Adrenal gland (tissue), 12 donors: ENCODE data around the gene BCDIN3D. TPM values are rescaled to one million over a fixed set of nuclear protein-coding genes. Genes with fewer than 3 reads are reported as not detected.

Experiments
- DNase-seq, 7 donors: peaks; one replicate each; pipeline ENCODE4 v3.0.0-alpha.2; 2019 to 2020
- H3K27ac ChIP-seq, 5 donors: fragments of 200-600 bp; sonication (generic) in 4 of 5; 1 replicate in 3 of 5; 2 replicates in 2 of 5; pipeline versions ENCODE4 v1.5.1 to v1.8.0; 2016 to 2020; ENCODE audit warnings: mild to moderate bottlenecking in 1 of 5
- H3K27me3 ChIP-seq: fragments of 200-600 bp; 2 replicates; pipeline ENCODE4 v1.8.0; 2021
- H3K36me3 ChIP-seq, 2 donors: fragments of 200-600 bp; replicated peaks in 1 of 2; 1 replicate in 1 of 2; 2 replicates in 1 of 2; pipeline versions ENCODE4 v1.5.1 to v1.8.0; 2018 to 2022
- H3K4me1 ChIP-seq, 2 donors: fragments of 200-600 bp; replicated peaks in 1 of 2; 1 replicate in 1 of 2; 2 replicates in 1 of 2; pipeline versions ENCODE4 v1.5.1 to v1.8.0; 2018 to 2021
- H3K4me3 ChIP-seq, 4 donors: fragments of 200-600 bp; sonication (generic) in 3 of 4; one replicate each; pipeline ENCODE4 v1.5.1; 2016 to 2018
- H3K9me3 ChIP-seq, 3 donors: fragments of 200-600 bp; sonication (generic) in 1 of 3; replicated peaks in 1 of 3; 1 replicate in 2 of 3; 2 replicates in 1 of 3; pipeline versions ENCODE4 v1.5.1 to v1.8.0; 2016 to 2021
- POLR2A ChIP-seq, 2 donors: fragments of 450-650 bp; IDR thresholded peaks; one replicate each; pipeline ENCODE4 v1.6.1; 2017; ENCODE audit warnings: antibody characterized with exemption in 2 of 2, mild to moderate bottlenecking in 2 of 2, moderate library complexity in 1 of 2
- WGBS, 4 donors: extraction: QIAGEN DNeasy Blood & Tissue Kit in 2 of 4; methylation state at CpG; one replicate each; pipeline versions ENCODE4 v1.1.5 to v1.1.7; 2013 to 2017; 5-methylcytosine and 5-hydroxymethylcytosine counted together
- intact Hi-C, 2 donors: fragments of 100-400 bp; cut with DNase I; formaldehyde crosslinking; loops; one replicate each; pipeline versions ENCODE4 v1.14.1 to v1.15.0; 2022 to 2023
- polyA plus RNA-seq, 3 donors: library from polyadenylated mRNA; stranded (reverse); fragments of 200-250 nt in 2 of 3; fragments of 350-450 nt in 1 of 3; fragmentation: Illumina TruSeq in 1 of 3; extraction: RNeasy Lipid Tissue Mini Kit (QIAGEN cat#74804) in 1 of 3; gene quantifications; one replicate each; pipeline ENCODE4 v1.2.3, GENCODE V29; 2013 to 2014
- total RNA-seq, 9 donors: library from RNA; depleted of rRNA in 4 of 9; stranded (reverse); fragments of >200 nt in 4 of 9; fragments of 120-200 nt in 1 of 9; fragmentation: NEBNext Ultra II Directional in 1 of 9; extraction: Animal tissue kit (Norgen Biotek cat#: 25700) in 1 of 9; gene quantifications; one replicate each; pipeline versions ENCODE4 v1.1.0 to v1.2.4, GENCODE V29; 2013 to 2023
- TF ChIP-seq, protein P1 (sequence below), 6 experiments: fragments of 450-650 bp in 4 of 6; fragments of 200-600 bp in 2 of 6; sonication (generic) in 1 of 6; IDR thresholded peaks; 1 replicate in 5 of 6; 2 replicates in 1 of 6; pipeline versions ENCODE4 v1.5.1 to v1.8.0; 2016 to 2021; ENCODE audit warnings: antibody characterized with exemption in 6 of 6, mild to moderate bottlenecking in 2 of 6, moderate library complexity in 1 of 6
- donor health status: healthy with polysubstance abuse.
- donor health status: Bipolar disorder and iron deficiency.
- donor health status: DM: yes; HTN: yes; CAD: no.
- donor health status: DM: no; HTN: no; CAD: no.
- donor health status: DM: no; HTN: no; CAD: no.
- donor health status: DM: yes; HTN: yes; CAD: no.

BCDIN3D gene
- total and polyA plus RNA-seq, 12 donors, result 1.9 to 8.9 (median 4.8) TPM

- Histone ChIP-seq H3K9me3 (no peaks in the 10 kb centered on the region), H3K27me3 (no peaks in the 10 kb centered on the region), H3K4me3 (peak overlapping the region in 1 of 4 donors; percentile 67), H3K27ac (peak overlapping the region; percentile 68 to 98 (median 90)), H3K36me3 (peaks cover 0 to 7% of the 10 kb centered on the region in 2 donors), H3K4me1 (peaks cover 55 to 64% of the 10 kb centered on the region in 2 donors)
- WGBS, 4 donors, result 30 to 70% (median 62%) methylated on average over 3 to 4 of the region's 4 CpGs
- intact Hi-C loops, result no loop called here
- DNase-seq, result peak in 2 of 7 donors; percentile 38 to 39
- TF ChIP-seq, protein P1, sequence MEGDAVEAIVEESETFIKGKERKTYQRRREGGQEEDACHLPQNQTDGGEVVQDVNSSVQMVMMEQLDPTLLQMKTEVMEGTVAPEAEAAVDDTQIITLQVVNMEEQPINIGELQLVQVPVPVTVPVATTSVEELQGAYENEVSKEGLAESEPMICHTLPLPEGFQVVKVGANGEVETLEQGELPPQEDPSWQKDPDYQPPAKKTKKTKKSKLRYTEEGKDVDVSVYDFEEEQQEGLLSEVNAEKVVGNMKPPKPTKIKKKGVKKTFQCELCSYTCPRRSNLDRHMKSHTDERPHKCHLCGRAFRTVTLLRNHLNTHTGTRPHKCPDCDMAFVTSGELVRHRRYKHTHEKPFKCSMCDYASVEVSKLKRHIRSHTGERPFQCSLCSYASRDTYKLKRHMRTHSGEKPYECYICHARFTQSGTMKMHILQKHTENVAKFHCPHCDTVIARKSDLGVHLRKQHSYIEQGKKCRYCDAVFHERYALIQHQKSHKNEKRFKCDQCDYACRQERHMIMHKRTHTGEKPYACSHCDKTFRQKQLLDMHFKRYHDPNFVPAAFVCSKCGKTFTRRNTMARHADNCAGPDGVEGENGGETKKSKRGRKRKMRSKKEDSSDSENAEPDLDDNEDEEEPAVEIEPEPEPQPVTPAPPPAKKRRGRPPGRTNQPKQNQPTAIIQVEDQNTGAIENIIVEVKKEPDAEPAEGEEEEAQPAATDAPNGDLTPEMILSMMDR (IDR thresholded peaks at IDR 0.05), result no peak
- no peak for TF ChIP-seq POLR2A (IDR thresholded peaks at IDR 0.05)
Observed at GRCh38 chr12:49825971-49826421, 16.9 kb downstream of the BCDIN3D start.

- WGBS, 4 donors, result 14 to 34% (median 25%) methylated on average over 4 to 5 of the region's 5 CpGs
- Histone ChIP-seq H3K9me3 (no peaks in the 10 kb centered on the region), H3K36me3 (peaks cover 0 to 7% of the 10 kb centered on the region in 2 donors), H3K4me1 (peaks cover 61 to 70% of the 10 kb centered on the region in 2 donors), H3K27me3 (no peaks in the 10 kb centered on the region), H3K4me3 (peak overlapping the region in 1 of 4 donors; percentile 67), H3K27ac (peak overlapping the region; percentile 68 to 98 (median 90))
- peak in 6 of 7 donors; percentile 57 to 81 (median 74) for DNase-seq
- intact Hi-C loops, result no loop called here
- TF ChIP-seq, protein P1 (IDR thresholded peaks at IDR 0.05), result no peak
- TF ChIP-seq POLR2A (IDR thresholded peaks at IDR 0.05), result peak in 1 of 2 donors; percentile 19
Observed at GRCh38 chr12:49825360-49825970, 17.4 kb downstream of the BCDIN3D start.

GRCh38 chr12:49824895-49825294 is 18.0 kb downstream of the BCDIN3D start:
- no peaks in the 10 kb centered on the region for H3K27me3 ChIP-seq
- peak overlapping the region; percentile 68 to 98 (median 90) for H3K27ac ChIP-seq
- intact Hi-C loops, result no loop called here
- H3K4me1 ChIP-seq, result peaks cover 61 to 75% of the 10 kb centered on the region in 2 donors
- 32 to 45% (median 39%) methylated on average over 4 of the region's 4 CpGs for WGBS, 4 donors
- H3K9me3 ChIP-seq, result no peaks in the 10 kb centered on the region
- peaks cover 0 to 7% of the 10 kb centered on the region in 2 donors for H3K36me3 ChIP-seq
- DNase-seq, result peak in 4 of 7 donors; percentile 50 to 58 (median 54)
- TF ChIP-seq, protein P1 (IDR thresholded peaks at IDR 0.05), result no peak
- no peak for TF ChIP-seq POLR2A (IDR thresholded peaks at IDR 0.05)
- peak overlapping the region in 1 of 4 donors; percentile 67 for H3K4me3 ChIP-seq

DNA sequence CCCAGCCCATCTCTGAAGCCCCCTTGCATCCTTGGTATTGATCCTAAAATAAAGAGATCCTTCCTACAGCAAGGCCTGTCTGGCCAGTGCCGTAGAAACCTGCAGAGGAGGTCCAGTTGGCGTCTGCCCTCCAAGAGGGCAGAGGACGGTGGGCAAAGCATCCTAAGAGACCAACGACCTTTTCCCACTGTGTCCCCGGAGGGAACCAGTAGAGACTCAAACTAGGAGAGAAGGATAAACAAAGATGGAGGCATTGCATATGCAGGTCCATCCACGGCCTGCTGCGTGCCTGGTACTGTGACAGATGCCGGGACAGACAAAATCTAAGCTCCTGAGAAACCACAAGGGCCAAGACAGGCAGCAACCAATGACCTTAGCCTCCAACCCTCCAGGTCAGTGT is 18.5 kb downstream of the BCDIN3D start:
- no peak for TF ChIP-seq POLR2A (IDR thresholded peaks at IDR 0.05)
- TF ChIP-seq, protein P1 (IDR thresholded peaks at IDR 0.05), result no peak
- H3K4me1 ChIP-seq, result peaks cover 66 to 80% of the 10 kb centered on the region in 2 donors
- peak overlapping the region in 1 of 4 donors; percentile 67 for H3K4me3 ChIP-seq
- peak overlapping the region in 4 of 5 donors; percentile 80 to 98 (median 91) for H3K27ac ChIP-seq
- intact Hi-C loops, result no loop called here
- no peaks in the 10 kb centered on the region for H3K9me3 ChIP-seq
- 71 to 88% (median 76%) methylated on average over 8 of the region's 8 CpGs for WGBS, 4 donors
- H3K27me3 ChIP-seq, result no peaks in the 10 kb centered on the region
- no peak for DNase-seq
- H3K36me3 ChIP-seq, result peaks cover 0 to 7% of the 10 kb centered on the region in 2 donors
